ENCODE results near the gene MINDY3.

The MINDY3 gene

DNA sequence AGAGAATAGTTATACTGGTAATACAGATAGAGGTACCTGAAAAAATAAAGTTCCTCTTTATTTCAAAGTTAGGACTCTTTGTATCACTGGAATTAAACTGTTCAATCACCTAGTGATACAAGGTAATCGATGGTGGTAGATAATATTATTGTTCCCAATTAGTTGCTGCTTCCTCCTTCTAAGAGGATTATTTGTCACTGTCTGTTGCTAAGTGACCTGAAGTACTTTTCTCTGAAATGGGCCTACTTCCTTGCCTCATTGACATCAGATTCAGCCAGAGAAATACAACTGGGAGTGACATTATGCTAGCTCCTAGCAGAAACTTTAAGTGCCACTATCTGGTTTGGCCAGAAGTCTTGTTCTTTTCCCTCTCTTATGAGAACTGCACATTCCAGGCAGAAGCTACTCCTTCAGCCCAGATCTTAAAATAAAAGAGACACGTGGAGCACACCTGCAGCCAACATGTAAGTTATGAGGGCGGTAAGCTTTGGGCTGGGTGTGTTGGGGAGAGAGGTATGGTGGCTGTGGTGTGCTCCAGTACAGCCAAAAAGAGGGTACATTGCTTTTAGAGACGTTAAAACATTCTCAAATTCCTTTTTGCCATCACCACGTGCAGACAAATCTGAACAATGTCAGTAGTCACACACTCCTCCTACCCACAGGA, 54.8 kb downstream of the MINDY3 start (continued):
- TF ChIP-seq PATZ1 (CRISPR knock-in tag; IDR thresholded peaks at IDR 0.05; ENCODE audit: borderline replicate concordance): no peak
- no peak for TF ChIP-seq ARNTL (CRISPR knock-in tag; IDR thresholded peaks at IDR 0.05; ENCODE audit: borderline replicate concordance, low read depth)
- no peak for TF ChIP-seq ESRRG (CRISPR knock-in tag; IDR thresholded peaks at IDR 0.05)

DNA sequence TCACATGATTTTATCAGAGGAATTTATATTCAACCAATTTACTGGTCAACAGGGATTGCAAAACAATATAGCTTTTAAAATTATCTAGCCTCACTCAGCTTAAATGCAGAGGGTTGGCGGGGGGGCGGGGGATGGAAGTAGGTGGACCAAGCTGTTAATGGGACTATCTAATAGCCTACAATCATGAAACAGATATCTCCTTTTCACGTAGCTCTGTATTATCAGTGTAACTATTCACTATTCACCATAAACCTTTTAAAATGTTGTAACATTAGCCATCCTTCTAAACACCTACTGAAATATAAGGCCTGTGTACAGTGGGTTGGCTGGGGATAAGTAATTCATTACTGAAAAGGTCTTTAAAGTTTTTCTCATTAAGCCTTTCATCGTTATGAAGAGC, 56.2 kb downstream of the MINDY3 start:
- no peak for ATAC-seq
- TF ChIP-seq ZFP3 (CRISPR knock-in tag; IDR thresholded peaks at IDR 0.05): no peak
- TF ChIP-seq, protein P1, sequence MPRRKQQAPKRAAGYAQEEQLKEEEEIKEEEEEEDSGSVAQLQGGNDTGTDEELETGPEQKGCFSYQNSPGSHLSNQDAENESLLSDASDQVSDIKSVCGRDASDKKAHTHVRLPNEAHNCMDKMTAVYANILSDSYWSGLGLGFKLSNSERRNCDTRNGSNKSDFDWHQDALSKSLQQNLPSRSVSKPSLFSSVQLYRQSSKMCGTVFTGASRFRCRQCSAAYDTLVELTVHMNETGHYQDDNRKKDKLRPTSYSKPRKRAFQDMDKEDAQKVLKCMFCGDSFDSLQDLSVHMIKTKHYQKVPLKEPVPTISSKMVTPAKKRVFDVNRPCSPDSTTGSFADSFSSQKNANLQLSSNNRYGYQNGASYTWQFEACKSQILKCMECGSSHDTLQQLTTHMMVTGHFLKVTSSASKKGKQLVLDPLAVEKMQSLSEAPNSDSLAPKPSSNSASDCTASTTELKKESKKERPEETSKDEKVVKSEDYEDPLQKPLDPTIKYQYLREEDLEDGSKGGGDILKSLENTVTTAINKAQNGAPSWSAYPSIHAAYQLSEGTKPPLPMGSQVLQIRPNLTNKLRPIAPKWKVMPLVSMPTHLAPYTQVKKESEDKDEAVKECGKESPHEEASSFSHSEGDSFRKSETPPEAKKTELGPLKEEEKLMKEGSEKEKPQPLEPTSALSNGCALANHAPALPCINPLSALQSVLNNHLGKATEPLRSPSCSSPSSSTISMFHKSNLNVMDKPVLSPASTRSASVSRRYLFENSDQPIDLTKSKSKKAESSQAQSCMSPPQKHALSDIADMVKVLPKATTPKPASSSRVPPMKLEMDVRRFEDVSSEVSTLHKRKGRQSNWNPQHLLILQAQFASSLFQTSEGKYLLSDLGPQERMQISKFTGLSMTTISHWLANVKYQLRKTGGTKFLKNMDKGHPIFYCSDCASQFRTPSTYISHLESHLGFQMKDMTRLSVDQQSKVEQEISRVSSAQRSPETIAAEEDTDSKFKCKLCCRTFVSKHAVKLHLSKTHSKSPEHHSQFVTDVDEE (CRISPR knock-in tag; IDR thresholded peaks at IDR 0.05): no peak
- no peak for TF ChIP-seq ZFP30 (CRISPR knock-in tag; IDR thresholded peaks at IDR 0.05)
- TF ChIP-seq ARNTL (CRISPR knock-in tag; IDR thresholded peaks at IDR 0.05; ENCODE audit: borderline replicate concordance, low read depth): no peak
- TF ChIP-seq OSR1 (CRISPR knock-in tag; IDR thresholded peaks at IDR 0.05): no peak
- no peak for TF ChIP-seq ESRRG (CRISPR knock-in tag; IDR thresholded peaks at IDR 0.05)
- no peak for TF ChIP-seq PPARA (CRISPR knock-in tag; IDR thresholded peaks at IDR 0.05; ENCODE audit: borderline replicate concordance)
- no peak for TF ChIP-seq CSRNP3 (CRISPR knock-in tag; IDR thresholded peaks at IDR 0.05)
- TF ChIP-seq RARB (CRISPR knock-in tag; IDR thresholded peaks at IDR 0.05): no peak
- no peak for TF ChIP-seq GLIS3 (CRISPR knock-in tag; IDR thresholded peaks at IDR 0.05)

GRCh38 chr10:15802375-15802949, 57.8 kb downstream of the MINDY3 start:
- no peak for ATAC-seq
- TF ChIP-seq, protein P1 (CRISPR knock-in tag; IDR thresholded peaks at IDR 0.05): no peak
- TF ChIP-seq ZFP3 (CRISPR knock-in tag; IDR thresholded peaks at IDR 0.05) (no peak), ZNF8 (CRISPR knock-in tag; IDR thresholded peaks at IDR 0.05) (no peak), ZNF70 (CRISPR knock-in tag; IDR thresholded peaks at IDR 0.05) (no peak), TOX (CRISPR knock-in tag; IDR thresholded peaks at IDR 0.05; ENCODE audit: borderline replicate concordance) (no peak), CSRNP3 (CRISPR knock-in tag; IDR thresholded peaks at IDR 0.05) (no peak), ESRRG (CRISPR knock-in tag; IDR thresholded peaks at IDR 0.05) (no peak), PATZ1 (CRISPR knock-in tag; IDR thresholded peaks at IDR 0.05; ENCODE audit: borderline replicate concordance) (no peak), BACH2 (CRISPR knock-in tag; IDR thresholded peaks at IDR 0.05; ENCODE audit: borderline replicate concordance) (no peak), OSR1 (CRISPR knock-in tag; IDR thresholded peaks at IDR 0.05) (no peak), ZNF565 (CRISPR knock-in tag; conservative IDR thresholded peaks at IDR 0.05; ENCODE audit: low read depth) (no peak), SNAI2 (CRISPR knock-in tag; IDR thresholded peaks at IDR 0.05) (no peak), ARNTL (CRISPR knock-in tag; IDR thresholded peaks at IDR 0.05; ENCODE audit: borderline replicate concordance, low read depth) (no peak), ZC3H10 (CRISPR knock-in tag; IDR thresholded peaks at IDR 0.05) (no peak), TCF4 (CRISPR knock-in tag; IDR thresholded peaks at IDR 0.05; ENCODE audit: borderline replicate concordance) (no peak), ZFP30 (CRISPR knock-in tag; IDR thresholded peaks at IDR 0.05) (no peak), CSDC2 (CRISPR knock-in tag; IDR thresholded peaks at IDR 0.05) (no peak), CREB5 (CRISPR knock-in tag; IDR thresholded peaks at IDR 0.05; ENCODE audit: low read depth) (no peak), ISL1 (CRISPR knock-in tag; IDR thresholded peaks at IDR 0.05) (no peak)

Data from SK-N-SH treated with all-trans-retinoic acid at 6 μM for 48 hours (cell line).